Mesendoderm (in vitro differentiated cells): ENCODE measurements around the gene MAP2K1.
A peak's percentile ranks its signal among the peaks of the same experiment; 100 is the strongest.

Experiments used
- DNase-seq: peaks from one replicate; pipeline ENCODE4 v3.0.0; 2013
- H2AK5ac ChIP-seq: 2 replicates; pipeline ENCODE4 v1.6.1; 2013; ENCODE audit warnings: low read length, inconsistent platforms
- H2BK120ac ChIP-seq: 2 replicates; pipeline ENCODE4 v1.6.1; 2013; ENCODE audit warnings: low read depth, mild to moderate bottlenecking, low read length, moderate library complexity, mixed read lengths
- H2BK15ac ChIP-seq: replicated peaks from 2 replicates; pipeline ENCODE4 v1.6.1; 2013; ENCODE audit warnings: low read depth, mild to moderate bottlenecking, moderate library complexity
- H2BK5ac ChIP-seq: 2 replicates; pipeline ENCODE4 v1.6.1; 2013; ENCODE audit warnings: low read length, inconsistent platforms
- H3K18ac ChIP-seq: 2 replicates; pipeline ENCODE4 v1.6.1; 2013; ENCODE audit warnings: mild to moderate bottlenecking, low read length, mixed read lengths
- H3K23ac ChIP-seq: one replicate; pipeline ENCODE4 v1.6.1; 2013; ENCODE audit warnings: low read length
- H3K27ac ChIP-seq: 2 replicates; pipeline ENCODE4 v1.5.1; 2013; ENCODE audit warnings: low read depth, mild to moderate bottlenecking, inconsistent platforms, low read length, moderate library complexity
- H3K27me3 ChIP-seq: 2 replicates; pipeline ENCODE4 v1.6.1; 2013; ENCODE audit warnings: low read length, control low read depth, mild to moderate bottlenecking, inconsistent platforms; ENCODE audit not compliant: insufficient read depth, poor library complexity
- H3K36me3 ChIP-seq: 2 replicates; pipeline ENCODE4 v1.6.1; 2013; ENCODE audit warnings: low read length, inconsistent platforms; ENCODE audit not compliant: control insufficient read depth, insufficient read depth
- H3K4ac ChIP-seq: one replicate; pipeline ENCODE4 v1.6.1; 2013; ENCODE audit warnings: low read depth, mild to moderate bottlenecking, low read length, moderate library complexity
- H3K4me1 ChIP-seq: 2 replicates; pipeline ENCODE4 v1.6.1; 2013; ENCODE audit warnings: low read depth, low read length, inconsistent platforms; ENCODE audit not compliant: control insufficient read depth
- H3K4me2 ChIP-seq: 2 replicates; pipeline ENCODE4 v1.6.1; 2013; ENCODE audit warnings: low read length
- H3K4me3 ChIP-seq: 2 replicates; pipeline ENCODE4 v1.5.1; 2013; ENCODE audit warnings: mild to moderate bottlenecking, low read length
- H3K56ac ChIP-seq: one replicate; pipeline ENCODE4 v1.6.1; 2013; ENCODE audit warnings: low read length
- H3K79me1 ChIP-seq: 2 replicates; pipeline ENCODE4 v1.6.1; 2013; ENCODE audit warnings: low read length, inconsistent platforms
- H3K79me2 ChIP-seq: 2 replicates; pipeline ENCODE4 v1.6.1; 2013; ENCODE audit warnings: mild to moderate bottlenecking, low read length; ENCODE audit not compliant: control insufficient read depth, insufficient read depth
- H3K9ac ChIP-seq: 2 replicates; pipeline ENCODE4 v1.6.1; 2013; ENCODE audit warnings: low read length, inconsistent platforms
- H4K5ac ChIP-seq: one replicate; pipeline ENCODE4 v1.6.1; 2013; ENCODE audit warnings: low read length
- H4K8ac ChIP-seq: one replicate; pipeline ENCODE4 v1.6.1; 2013; ENCODE audit warnings: low read depth, mild to moderate bottlenecking, control low read depth, low read length, moderate library complexity
- WGBS: extraction: QIAGEN DNeasy Blood & Tissue Kit; methylation state at CpG from one replicate; pipeline ENCODE4 v1.1.7; 2013; ENCODE audit warnings: low lambda C conversion rate, missing lambda C conversion rate; ENCODE audit not compliant: insufficient coverage; ENCODE audit errors: extremely low coverage; 5-methylcytosine and 5-hydroxymethylcytosine counted together

The MAP2K1 gene

DNA sequence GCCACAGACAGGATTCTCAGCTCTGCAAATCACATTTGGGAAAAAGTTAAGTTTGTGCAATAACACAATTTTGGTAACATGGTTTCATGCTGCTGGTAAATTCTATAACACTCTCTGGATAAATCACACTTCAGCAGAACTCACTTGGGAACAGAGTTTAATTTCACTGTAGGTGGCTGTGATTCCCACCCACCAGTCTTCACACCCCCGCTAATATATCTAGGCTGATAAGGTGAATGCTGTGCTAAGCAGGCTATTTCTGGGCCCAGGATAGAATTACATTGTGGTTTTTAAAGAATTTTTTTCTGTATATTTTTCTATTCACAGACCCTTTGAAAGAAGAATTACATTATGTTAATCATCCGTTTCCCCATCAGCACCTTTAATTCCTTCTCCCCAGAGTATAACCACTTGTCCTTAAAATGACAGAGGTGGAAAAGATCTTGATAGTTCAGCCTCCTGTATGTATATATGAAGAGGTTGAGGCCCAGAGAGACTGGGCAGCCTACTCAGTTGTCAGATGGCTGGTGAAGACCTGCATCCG lies 22.9 kb downstream of the MAP2K1 start:
- no CpG with 5 or more reads among the region's 3 CpGs for WGBS
- H2BK120ac ChIP-seq, result no peak overlapping the region
- peaks cover 25% of the 10 kb centered on the region for H3K4me1 ChIP-seq
- peaks cover 69% of the 10 kb centered on the region for H3K79me2 ChIP-seq
- peak overlapping the region; percentile 7 for H2BK5ac ChIP-seq
- no peak overlapping the region for H4K8ac ChIP-seq
- no peak overlapping the region for H3K4me2 ChIP-seq
- no peak overlapping the region for H4K5ac ChIP-seq
- H3K79me1 ChIP-seq, result peaks cover 31% of the 10 kb centered on the region
- H3K9ac ChIP-seq, result no peak overlapping the region
- H2BK15ac ChIP-seq, result no peak overlapping the region
- H2AK5ac ChIP-seq, result no peak overlapping the region
- no peak overlapping the region for H3K27ac ChIP-seq
- H3K18ac ChIP-seq, result no peak overlapping the region
- H3K27me3 ChIP-seq, result no peaks in the 10 kb centered on the region
- no peak overlapping the region for H3K4me3 ChIP-seq
- no peak overlapping the region for H3K23ac ChIP-seq
- no peak overlapping the region for H3K4ac ChIP-seq
- no peak for DNase-seq
- no peaks in the 10 kb centered on the region for H3K36me3 ChIP-seq
- H3K56ac ChIP-seq, result peak overlapping the region; percentile 10

DNA sequence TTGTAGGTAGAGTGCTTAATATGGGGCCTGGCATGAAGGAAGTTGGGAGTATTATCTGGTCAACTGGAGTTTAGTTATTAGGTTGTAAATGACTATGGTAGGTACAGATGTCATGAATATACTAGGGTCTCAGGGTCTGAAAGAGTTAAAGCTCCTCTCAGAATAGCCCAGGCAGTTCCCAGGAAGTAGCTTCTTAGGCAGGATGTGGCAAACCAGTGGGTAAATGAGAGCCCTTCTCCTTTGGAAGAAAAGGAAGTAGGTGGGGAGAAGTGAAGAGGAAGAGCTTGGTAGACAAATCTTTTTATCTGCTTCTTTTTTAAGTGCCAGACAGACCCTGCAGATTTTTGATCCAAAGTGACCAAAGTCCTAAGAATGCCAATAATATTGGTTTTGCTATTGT lies 24.5 kb downstream of the MAP2K1 start:
- H2BK5ac ChIP-seq, result peak overlapping the region; percentile 1
- peak overlapping the region; percentile 36 for H3K27ac ChIP-seq
- peaks cover 39% of the 10 kb centered on the region for H3K79me1 ChIP-seq
- no peak overlapping the region for H4K8ac ChIP-seq
- no peak overlapping the region for H3K23ac ChIP-seq
- H3K4me1 ChIP-seq, result peaks cover 26% of the 10 kb centered on the region
- no peak overlapping the region for H2AK5ac ChIP-seq
- H2BK120ac ChIP-seq, result peak overlapping the region; percentile 79
- no peak overlapping the region for H3K4me2 ChIP-seq
- no peak overlapping the region for H2BK15ac ChIP-seq
- H3K18ac ChIP-seq, result peak overlapping the region; percentile 86
- H3K56ac ChIP-seq, result peak overlapping the region; percentile 70
- no peaks in the 10 kb centered on the region for H3K27me3 ChIP-seq
- peak; percentile 58 for DNase-seq
- H4K5ac ChIP-seq, result no peak overlapping the region
- H3K4me3 ChIP-seq, result no peak overlapping the region
- no peaks in the 10 kb centered on the region for H3K36me3 ChIP-seq
- H3K9ac ChIP-seq, result no peak overlapping the region
- peaks cover 71% of the 10 kb centered on the region for H3K79me2 ChIP-seq
- no peak overlapping the region for H3K4ac ChIP-seq

DNA sequence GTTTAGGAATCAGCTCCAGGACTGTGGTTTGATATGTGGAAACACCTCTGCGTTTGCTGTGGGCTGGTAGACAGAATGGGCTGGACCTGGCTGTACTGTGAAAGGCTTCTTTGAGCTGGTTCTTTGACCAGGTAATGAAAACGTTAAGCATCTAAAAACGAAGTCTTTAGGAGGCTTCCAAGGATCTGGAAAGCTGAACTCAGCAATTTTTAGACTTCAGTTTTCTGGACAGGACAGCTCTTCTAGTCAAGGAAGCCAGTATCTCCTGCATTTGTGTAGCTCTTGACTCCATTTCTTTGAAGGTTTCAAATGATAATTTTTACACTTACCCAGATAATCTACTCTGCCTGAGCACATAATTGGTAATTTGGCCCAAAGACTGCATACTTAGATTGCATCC lies 25.5 kb downstream of the MAP2K1 start:
- Histone ChIP-seq H2BK5ac (peak overlapping the region; percentile 40), H3K56ac (peak overlapping the region; percentile 61), H3K4me2 (no peak overlapping the region), H3K9ac (no peak overlapping the region), H3K23ac (no peak overlapping the region), H2AK5ac (peak overlapping the region; percentile 66), H4K5ac (no peak overlapping the region), H4K8ac (no peak overlapping the region), H3K79me1 (peaks cover 39% of the 10 kb centered on the region), H3K36me3 (no peaks in the 10 kb centered on the region), H3K4ac (no peak overlapping the region), H2BK120ac (no peak overlapping the region), H2BK15ac (no peak overlapping the region), H3K4me3 (no peak overlapping the region), H3K4me1 (peaks cover 26% of the 10 kb centered on the region), H3K79me2 (peaks cover 69% of the 10 kb centered on the region), H3K18ac (no peak overlapping the region), H3K27me3 (no peaks in the 10 kb centered on the region), H3K27ac (no peak overlapping the region)
- DNase-seq, result no peak
- no CpG with 5 or more reads among the region's 3 CpGs for WGBS

DNA sequence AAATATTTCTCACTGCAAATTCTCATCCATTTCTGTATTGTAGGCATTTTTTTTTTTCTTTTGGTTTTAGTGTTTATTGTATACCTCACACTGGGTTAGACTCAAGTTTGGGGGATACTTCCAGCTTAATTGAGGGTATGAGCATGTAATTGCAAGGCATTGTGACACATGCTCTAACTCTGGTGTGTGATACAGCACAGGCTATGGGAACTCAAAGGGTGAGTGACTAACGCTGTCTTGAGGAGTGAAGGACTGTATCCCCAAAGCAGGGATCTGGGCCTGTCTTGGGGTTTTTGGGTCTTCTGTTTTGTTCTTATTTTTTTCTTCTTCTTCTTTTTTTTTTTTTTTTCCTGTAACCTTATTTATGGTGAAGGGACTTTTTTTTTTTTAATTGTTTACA lies 26.9 kb downstream of the MAP2K1 start:
- H3K18ac ChIP-seq, result no peak overlapping the region
- no peak overlapping the region for H3K4ac ChIP-seq
- H3K27ac ChIP-seq, result no peak overlapping the region
- H3K79me1 ChIP-seq, result peaks cover 36% of the 10 kb centered on the region
- peaks cover 28% of the 10 kb centered on the region for H3K4me1 ChIP-seq
- H4K5ac ChIP-seq, result no peak overlapping the region
- no peaks in the 10 kb centered on the region for H3K36me3 ChIP-seq
- H2BK120ac ChIP-seq, result no peak overlapping the region
- no peak overlapping the region for H3K4me2 ChIP-seq
- H2BK5ac ChIP-seq, result no peak overlapping the region
- no peak overlapping the region for H3K4me3 ChIP-seq
- no peak overlapping the region for H3K9ac ChIP-seq
- no peak for DNase-seq
- no peak overlapping the region for H2AK5ac ChIP-seq
- no peak overlapping the region for H3K56ac ChIP-seq
- H3K23ac ChIP-seq, result no peak overlapping the region
- H3K27me3 ChIP-seq, result no peaks in the 10 kb centered on the region
- no CpG with 5 or more reads among the region's 1 CpG for WGBS
- no peak overlapping the region for H4K8ac ChIP-seq
- H2BK15ac ChIP-seq, result no peak overlapping the region
- peaks cover 64% of the 10 kb centered on the region for H3K79me2 ChIP-seq

GRCh38 chr15:66415360-66415759 lies 28.6 kb downstream of the MAP2K1 start:
- Histone ChIP-seq H3K4me3 (no peak overlapping the region), H2BK120ac (no peak overlapping the region), H3K4me1 (peaks cover 18% of the 10 kb centered on the region), H3K36me3 (no peaks in the 10 kb centered on the region), H3K4ac (no peak overlapping the region), H3K27ac (no peak overlapping the region), H2BK5ac (no peak overlapping the region), H3K56ac (no peak overlapping the region), H4K5ac (no peak overlapping the region), H2BK15ac (no peak overlapping the region), H3K79me1 (peaks cover 28% of the 10 kb centered on the region), H4K8ac (no peak overlapping the region), H3K18ac (no peak overlapping the region), H3K27me3 (no peaks in the 10 kb centered on the region), H3K79me2 (peaks cover 56% of the 10 kb centered on the region), H3K9ac (no peak overlapping the region), H3K4me2 (no peak overlapping the region), H2AK5ac (no peak overlapping the region), H3K23ac (no peak overlapping the region)
- no peak for DNase-seq

- peaks cover 24% of the 10 kb centered on the region for H3K79me1 ChIP-seq
- H3K4me3 ChIP-seq, result no peak overlapping the region
- no peak overlapping the region for H3K23ac ChIP-seq
- H3K56ac ChIP-seq, result no peak overlapping the region
- no peak overlapping the region for H4K5ac ChIP-seq
- DNase-seq, result no peak
- no peak overlapping the region for H2BK5ac ChIP-seq
- no CpG with 5 or more reads among the region's 5 CpGs for WGBS
- H3K18ac ChIP-seq, result no peak overlapping the region
- H3K9ac ChIP-seq, result no peak overlapping the region
- H3K27ac ChIP-seq, result no peak overlapping the region
- peaks cover 7% of the 10 kb centered on the region for H3K4me1 ChIP-seq
- no peaks in the 10 kb centered on the region for H3K36me3 ChIP-seq
- no peak overlapping the region for H2BK15ac ChIP-seq
- H3K4ac ChIP-seq, result no peak overlapping the region
- no peaks in the 10 kb centered on the region for H3K27me3 ChIP-seq
- H3K4me2 ChIP-seq, result no peak overlapping the region
- H2BK120ac ChIP-seq, result no peak overlapping the region
- H4K8ac ChIP-seq, result no peak overlapping the region
- peaks cover 51% of the 10 kb centered on the region for H3K79me2 ChIP-seq
- no peak overlapping the region for H2AK5ac ChIP-seq
These were observed 31.0 kb downstream of the MAP2K1 start for GRCh38 chr15:66417736-66418135.
